A549 (cell line): ENCODE data around the gene MAP3K10.

Experiments
- ATOH8 ChIP-seq: fragments of 250-450 bp; sonication (Bioruptor Pico); IDR thresholded peaks from 2 replicates; pipeline ENCODE4 v1.5.0; 2020; ENCODE audit warnings: low read depth, mild to moderate bottlenecking, moderate library complexity
- CHD2 ChIP-seq: fragments of 150-350 bp; IDR thresholded peaks from 2 replicates; pipeline ENCODE4 v1.6.1; 2014; ENCODE audit warnings: low read length; ENCODE audit not compliant: partially characterized antibody
- CTCF ChIP-seq: fragments of >200 bp; sonication (Bioruptor Twin); formaldehyde crosslinking; IDR thresholded peaks from 3 replicates; pipeline ENCODE4 v1.5.1; 2016
- EP300 ChIP-seq, 2 experiments: fragments of >200 bp; sonication (Bioruptor Twin); formaldehyde crosslinking; IDR thresholded peaks; 2 replicates in 1 of 2; 3 replicates in 1 of 2; pipeline ENCODE4 v1.6.1; 2016 to 2017
- FOSL2 ChIP-seq, 2 experiments: fragments of 450-650 bp in 1 of 2; fragments of >200 bp in 1 of 2; sonication (Bioruptor Twin) in 1 of 2; formaldehyde crosslinking; IDR thresholded peaks; 2 replicates each; pipeline versions ENCODE4 v1.5.0 to v1.6.1; 2016 to 2020; ENCODE audit warnings: mild to moderate bottlenecking in 1 of 2, moderate library complexity in 1 of 2
- HDAC2 ChIP-seq: fragments of 200-600 bp; sonication (generic); IDR thresholded peaks from 2 replicates; pipeline ENCODE4 v1.6.1; 2016
- JUN ChIP-seq, 2 experiments: fragments of >200 bp; sonication (Bioruptor Twin); formaldehyde crosslinking; IDR thresholded peaks; 2 replicates in 1 of 2; 3 replicates in 1 of 2; pipeline ENCODE4 v1.6.1; 2016 to 2017
- KDM1A ChIP-seq: fragments of 200-600 bp; sonication (generic); IDR thresholded peaks from 2 replicates; pipeline ENCODE4 v1.6.1; 2016; ENCODE audit warnings: low read depth, mild to moderate bottlenecking
- MAX ChIP-seq: IDR thresholded peaks from 2 replicates; pipeline ENCODE4 v1.6.1; 2012
- MYC ChIP-seq: IDR thresholded peaks from 2 replicates; pipeline ENCODE4 v1.6.1; 2012; ENCODE audit warnings: mild to moderate bottlenecking, inconsistent platforms, low read length, improper control_type of control experiment, borderline replicate concordance
- POLR2A ChIP-seq: IDR thresholded peaks from 2 replicates; pipeline ENCODE4 v1.6.1; 2012; ENCODE audit warnings: mild to moderate bottlenecking, low read length
- RNF2 ChIP-seq: fragments of 200-600 bp; sonication (generic); IDR thresholded peaks from 2 replicates; pipeline ENCODE4 v1.6.1; 2016; ENCODE audit warnings: low read depth, mild to moderate bottlenecking, antibody characterized with exemption, moderate library complexity, borderline replicate concordance
- ZC3H11A ChIP-seq: fragments of 450-650 bp; IDR thresholded peaks from 2 replicates; pipeline ENCODE4 v1.6.1; 2014; ENCODE audit warnings: antibody characterized with exemption, mild to moderate bottlenecking

- TF ChIP-seq CTCF (no peak), ZC3H11A (no peak), POLR2A (no peak), ATOH8 (no peak), HDAC2 (no peak), FOSL2 (IDR thresholded peaks at IDR 0.05) (no peak), FOSL2 (CRISPR knock-in tag; IDR thresholded peaks at IDR 0.05) (no peak), EP300 (IDR thresholded peaks at IDR 0.05) (no peak), RNF2 (no peak), JUN (IDR thresholded peaks at IDR 0.05) (no peak), MYC (no peak), MAX (no peak), CHD2 (no peak), KDM1A (no peak)
Observed at GRCh38 chr19:40262422-40262821, 71.2 kb downstream of the MAP3K10 start.
